ENCODE results near the gene CKAP2L. TPM values are rescaled to one million over a fixed set of nuclear protein-coding genes. Genes with fewer than 3 reads are reported as not detected.

Gene CKAP2L
- total and polyA plus RNA-seq, 10 of the 15 experiments (the other 5 are each of a cell fraction or from before 2014, with no cell fraction given): 10.5 to 37.4 (median 20.2) TPM

GRCh38 chr2:112750560-112750843, 13.9 kb downstream of the CKAP2L start:
- no TSS peak for BruUV-seq (replicated peaks)
- Histone ChIP-seq H3K9ac (ENCODE audit: control insufficient read depth, insufficient read depth, low read length) (no peak overlapping the region), H3K36me3 (ENCODE audit: control insufficient read depth in 2 of 2, insufficient read depth in 2 of 2, low read length in 1 of 2) (peaks cover 11 to 35% of the 10 kb centered on the region in 2 experiments), H3K9me3 (replicated peaks; ENCODE audit: control insufficient read depth, insufficient read depth, low read length) (no peaks in the 10 kb centered on the region), H3K4me2 (ENCODE audit: control insufficient read depth, insufficient read depth) (no peak overlapping the region), H3K27me3 (replicated peaks in 1 of 2; ENCODE audit: control insufficient read depth in 2 of 2, insufficient read depth in 2 of 2, low read length in 1 of 2) (no peaks in the 10 kb centered on the region), H4K20me1 (ENCODE audit: control insufficient read depth, insufficient read depth) (no peaks in the 10 kb centered on the region), H3K4me1 (ENCODE audit: control insufficient read depth, insufficient read depth, low read length) (no peaks in the 10 kb centered on the region), H3K79me2 (ENCODE audit: control insufficient read depth, insufficient read depth, low read length) (peaks cover 3% of the 10 kb centered on the region), H3K27ac (ENCODE audit: control insufficient read depth, insufficient read depth) (no peak overlapping the region), H2AFZ (ENCODE audit: control insufficient read depth, low read depth, low read length) (no peak overlapping the region), H3K4me3 (no peak overlapping the region)
- FAIRE-seq (no peak), ATAC-seq (peak; percentile 14; the same call in 2 of the 3 replicates), DNase-seq (ENCODE audit: low read depth, low spot score) (no peak)
- intact Hi-C loops (cut with micrococcal nuclease; ENCODE audit: unreplicated experiment): loop anchor here (2.0 kb wide), 1 partner anchor 32 kb away; no protein-coding TSS in a partner anchor
- in situ Hi-C loops (cut with MboI): loop anchor here (5.0 kb wide), 2 partner anchors 127 to 187 kb away; no protein-coding TSS in a partner anchor
- CTCF ChIA-PET: interaction anchor here (0.6 to 17.7 kb wide), 24 partner anchors 11 to 209 kb away, joined by 3 to 496 read pairs (median 8); partner anchors contain the start of gene CHCHD5
- TF ChIP-seq SMC3 (IDR thresholded peaks at IDR 0.05; ENCODE audit: borderline replicate concordance, low read length) (no peak), RAD51 (IDR thresholded peaks at IDR 0.05) (no peak), ZBTB33 (IDR thresholded peaks at IDR 0.05) (no peak), KLF5 (IDR thresholded peaks at IDR 0.05; ENCODE audit: partially characterized antibody) (no peak), MTA2 (IDR thresholded peaks at IDR 0.05; ENCODE audit: low read depth) (no peak), GATAD2B (conservative IDR thresholded peaks at IDR 0.05; ENCODE audit: low read depth) (no peak), RB1 (IDR thresholded peaks at IDR 0.05; ENCODE audit: borderline replicate concordance) (no peak), PAX5 (IDR thresholded peaks at IDR 0.05; ENCODE audit: borderline replicate concordance, low read depth, low read length) (no peak), RBBP5 (conservative IDR thresholded peaks at IDR 0.05) (no peak), NFYB (IDR thresholded peaks at IDR 0.05; ENCODE audit: insufficient read depth, low read depth, low read length) (no peak), CBX5 (IDR thresholded peaks at IDR 0.05; ENCODE audit: low read depth) (no peak), MLLT1 (IDR thresholded peaks at IDR 0.05) (no peak), SP1 (IDR thresholded peaks at IDR 0.05; ENCODE audit: low read depth, low read length) (no peak), ZNF687 (IDR thresholded peaks at IDR 0.05) (no peak)
- POLR2A ChIA-PET: interaction anchor here (0.6 to 1.6 kb wide), 6 partner anchors 11 to 132 kb away, joined by 3 to 5 read pairs (median 3); no protein-coding TSS in a partner anchor
- RAD21 ChIA-PET (ENCODE audit: unreplicated experiment): interaction anchor here (1.0 to 10.0 kb wide), 16 partner anchors 10 to 208 kb away, joined by 3 to 281 read pairs (median 7); partner anchors contain the start of gene IL1A
- SMC1A ChIA-PET (ENCODE audit: uncharacterized antibody, unreplicated experiment): interaction anchor here (0.6 to 10.4 kb wide), 23 partner anchors 10 to 208 kb away, joined by 3 to 362 read pairs (median 8); partner anchors contain the start of genes IL1A and IL1B
